Small intestine (tissue), 16 donors: Measurements from ENCODE around the gene HOGA1. TPM values are rescaled to one million over a fixed set of nuclear protein-coding genes. Genes with fewer than 3 reads are reported as not detected.

Experiments used
- DNase-seq, 2 donors: peaks; one replicate each; pipeline versions ENCODE4 v3.0.0 to v3.0.0-alpha.2; 2013
- FAIRE-seq: peaks from 2 replicates; lab custom pipeline; 2012; peaks lifted over from hg19 to GRCh38; lab: Jason Lieb, UNC
- H3K27ac ChIP-seq, 3 donors: one replicate each; pipeline ENCODE4 v1.5.1; 2013; ENCODE audit warnings: low read length in 2 of 3, mild to moderate bottlenecking in 2 of 3, control low read depth in 1 of 3, inconsistent platforms in 1 of 3, low read depth in 1 of 3, moderate library complexity in 1 of 3
- H3K27me3 ChIP-seq, 3 donors: one replicate each; pipeline ENCODE4 v1.6.1; 2013; ENCODE audit warnings: low read length in 3 of 3, inconsistent platforms in 1 of 3; ENCODE audit not compliant: control insufficient read depth in 3 of 3, insufficient read depth in 3 of 3
- H3K36me3 ChIP-seq, 3 donors: one replicate each; pipeline ENCODE4 v1.6.1; 2013; ENCODE audit warnings: low read length in 3 of 3, inconsistent platforms in 1 of 3, low read depth in 1 of 3, mild to moderate bottlenecking in 1 of 3, moderate library complexity in 1 of 3; ENCODE audit not compliant: control insufficient read depth in 3 of 3, insufficient read depth in 2 of 3
- H3K4me1 ChIP-seq, 3 donors: one replicate each; pipeline ENCODE4 v1.6.1; 2013; ENCODE audit warnings: low read length in 2 of 3, inconsistent platforms in 1 of 3, low read depth in 1 of 3, mild to moderate bottlenecking in 1 of 3, moderate library complexity in 1 of 3; ENCODE audit not compliant: control insufficient read depth in 3 of 3, insufficient read depth in 2 of 3
- H3K4me3 ChIP-seq, 3 donors: one replicate each; pipeline ENCODE4 v1.5.1; 2013; ENCODE audit warnings: low read length in 3 of 3, control low read depth in 1 of 3, inconsistent platforms in 1 of 3, low read depth in 1 of 3, mild to moderate bottlenecking in 1 of 3, moderate library complexity in 1 of 3
- H3K9me3 ChIP-seq, 2 donors: one replicate each; pipeline ENCODE4 v1.6.1; 2013; ENCODE audit warnings: low read depth in 1 of 2, low read length in 1 of 2; ENCODE audit not compliant: control insufficient read depth in 2 of 2, insufficient read depth in 1 of 2
- WGBS, 3 donors: extraction: QIAGEN DNeasy Blood & Tissue Kit; methylation state at CpG; one replicate each; pipeline ENCODE4 v1.1.7; 2013; 5-methylcytosine and 5-hydroxymethylcytosine counted together
- long read RNA-seq, 10 donors: transcript quantifications; one replicate each; lab custom pipeline, GENCODE V29; 2026
- polyA plus RNA-seq, 4 donors: library from polyadenylated mRNA; stranded (reverse) in 3 of 4; unstranded in 1 of 4; fragments of 200-250 nt in 3 of 4; fragments of 120-200 nt in 1 of 4; gene quantifications; one replicate each; pipeline versions ENCODE4 v1.2.1 to v1.2.3, GENCODE V29; 2013
- donor health status: healthy with polysubstance abuse.
- donor health status: control.
- donor health status: control.
- donor health status: Bipolar disorder and iron deficiency.
- donor health status: healthy.

Gene HOGA1
- 10 to 100 TPM in 1 of 4 donors, under 1 TPM in 3; 0.45 to 12.1 (median 0.66) TPM for polyA plus RNA-seq
- long read RNA-seq, donor 1, partial matches to known transcripts = 0 of 1 reads
- long read RNA-seq, donor 1, other reads (novel, unspliced or antisense) = 0 of 1 reads
- long read RNA-seq, donor 2 = 0 reads
- long read RNA-seq, donor 3 = 0 reads
- long read RNA-seq, donor 4 = 0 reads
- long read RNA-seq, donor 5, partial matches to known transcripts = 0 of 1 reads
- long read RNA-seq, donor 5, other reads (novel, unspliced or antisense) = 0 of 1 reads
- long read RNA-seq, donor 6, partial matches to known transcripts = 0 of 1 reads
- long read RNA-seq, donor 6, other reads (novel, unspliced or antisense) = 0 of 1 reads
- long read RNA-seq, donor 7 = 0 reads
- long read RNA-seq, donor 8 = 0 reads
- long read RNA-seq, donor 9 = 0 reads
- long read RNA-seq, donor 10 = 0 reads

GRCh38 chr10:97584060-97584797 lies at the start of gene HOGA1:
HOGA1 (plus strand) TSS chr10:97584389; CDS start chr10:97584704, 315 bp downstream.
- WGBS, 3 donors = 45 to 59% (median 45%) methylated on average over 5 of the region's 5 CpGs
- H3K27ac ChIP-seq = no peak within 1 kb of the TSS
- no peaks in the 10 kb centered on the region for H3K9me3 ChIP-seq
- H3K27me3 ChIP-seq = no peaks in the 10 kb centered on the region
- H3K4me1 ChIP-seq = peaks cover 0 to 16% (median 0%) of the 10 kb centered on the region in 3 donors
- FAIRE-seq (no peak), DNase-seq (peak; percentile 24 to 67)
- H3K4me3 ChIP-seq = no peak within 1 kb of the TSS
- H3K36me3 ChIP-seq = no peaks in the 10 kb centered on the region

GRCh38 chr10:97534746-97535367 lies 49.3 kb upstream of the HOGA1 start:
- peaks cover 0 to 2% (median 0%) of the 10 kb centered on the region in 3 donors for H3K36me3 ChIP-seq
- DNase-seq (peak; percentile 17 to 36), FAIRE-seq (no peak)
- H3K27ac ChIP-seq = no peak overlapping the region
- 68 to 79% (median 77%) methylated on average over 6 of the region's 6 CpGs for WGBS, 3 donors
- no peaks in the 10 kb centered on the region for H3K27me3 ChIP-seq
- H3K4me3 ChIP-seq = no peak overlapping the region
- H3K4me1 ChIP-seq = no peaks in the 10 kb centered on the region
- H3K9me3 ChIP-seq = no peaks in the 10 kb centered on the region

- WGBS, 3 donors = 89 to 92% (median 90%) methylated on average over 5 of the region's 5 CpGs
- peaks cover 0 to 2% (median 0%) of the 10 kb centered on the region in 3 donors for H3K36me3 ChIP-seq
- H3K27me3 ChIP-seq = no peaks in the 10 kb centered on the region
- no peak overlapping the region for H3K4me3 ChIP-seq
- no peaks in the 10 kb centered on the region for H3K9me3 ChIP-seq
- no peak overlapping the region for H3K27ac ChIP-seq
- FAIRE-seq = no peak
- peaks cover 0 to 1% (median 0%) of the 10 kb centered on the region in 3 donors for H3K4me1 ChIP-seq
- no peak for DNase-seq
Measured at GRCh38 chr10:97537186-97537869, 46.9 kb upstream of the HOGA1 start.

- Histone ChIP-seq H3K36me3 (peaks cover 0 to 2% (median 0%) of the 10 kb centered on the region in 3 donors), H3K9me3 (no peaks in the 10 kb centered on the region), H3K27ac (no peak overlapping the region), H3K4me1 (peaks cover 0 to 5% (median 0%) of the 10 kb centered on the region in 3 donors), H3K27me3 (no peaks in the 10 kb centered on the region), H3K4me3 (no peak overlapping the region)
- no peak for DNase-seq
- 87 to 93% (median 89%) methylated on average over 4 of the region's 4 CpGs for WGBS, 3 donors
- FAIRE-seq = no peak
Measured at GRCh38 chr10:97538411-97538810, 45.8 kb upstream of the HOGA1 start.

GRCh38 chr10:97538839-97539238 lies 45.4 kb upstream of the HOGA1 start:
- Histone ChIP-seq H3K36me3 (peaks cover 0 to 2% (median 0%) of the 10 kb centered on the region in 3 donors), H3K4me1 (peaks cover 0 to 5% (median 0%) of the 10 kb centered on the region in 3 donors), H3K27me3 (no peaks in the 10 kb centered on the region), H3K27ac (no peak overlapping the region), H3K4me3 (no peak overlapping the region), H3K9me3 (no peaks in the 10 kb centered on the region)
- FAIRE-seq (no peak), DNase-seq (no peak)
- WGBS, 3 donors = 86 to 98% (median 91%) methylated on average over 4 of the region's 4 CpGs

- Histone ChIP-seq H3K9me3 (no peaks in the 10 kb centered on the region), H3K27me3 (no peaks in the 10 kb centered on the region), H3K4me3 (no peak overlapping the region), H3K27ac (no peak overlapping the region), H3K36me3 (peaks cover 0 to 2% (median 0%) of the 10 kb centered on the region in 3 donors), H3K4me1 (peaks cover 0 to 5% (median 0%) of the 10 kb centered on the region in 3 donors)
- no peak for FAIRE-seq
- DNase-seq = no peak
- 68 to 78% (median 77%) methylated on average over 6 of the region's 6 CpGs for WGBS, 3 donors
Measured at GRCh38 chr10:97539523-97540200, 44.5 kb upstream of the HOGA1 start.

GRCh38 chr10:97540669-97541500 lies 43.3 kb upstream of the HOGA1 start:
- no peak overlapping the region for H3K4me3 ChIP-seq
- peaks cover 0 to 5% (median 0%) of the 10 kb centered on the region in 3 donors for H3K4me1 ChIP-seq
- H3K9me3 ChIP-seq = no peaks in the 10 kb centered on the region
- DNase-seq = no peak
- no peaks in the 10 kb centered on the region for H3K27me3 ChIP-seq
- 90 to 94% (median 92%) methylated on average over 14 of the region's 14 CpGs for WGBS, 3 donors
- no peak for FAIRE-seq
- peaks cover 0 to 2% (median 0%) of the 10 kb centered on the region in 3 donors for H3K36me3 ChIP-seq
- no peak overlapping the region for H3K27ac ChIP-seq
